Measurements from ENCODE around the gene C2CD4C.
"Not testable (repeated sequence)": the region's sequence is repeated elsewhere in the genome, so short reads cannot be mapped to it uniquely, and the experiment has no call there.

C2CD4C gene

DNA sequence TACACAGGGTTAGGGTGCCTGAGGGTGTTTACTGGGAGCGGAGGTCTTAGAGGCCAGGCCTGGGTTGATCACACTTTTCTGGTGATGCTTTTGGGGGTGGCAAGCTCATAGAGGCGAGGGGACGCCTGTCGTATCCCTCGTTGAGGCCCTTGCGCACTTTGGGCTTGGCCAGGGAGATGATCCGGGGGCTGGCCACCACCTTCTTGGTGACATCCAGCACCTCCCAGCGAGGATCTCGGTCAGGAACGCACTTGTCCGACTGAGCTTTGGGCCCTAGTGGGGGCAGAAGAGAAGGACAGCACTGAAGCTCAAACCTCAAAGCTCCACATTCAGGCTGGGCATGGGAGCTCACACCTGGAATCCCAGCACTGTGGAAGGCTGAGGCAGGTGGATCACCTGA is 46.8 kb downstream of the C2CD4C start:
- DNase-seq, result no peak

DNA sequence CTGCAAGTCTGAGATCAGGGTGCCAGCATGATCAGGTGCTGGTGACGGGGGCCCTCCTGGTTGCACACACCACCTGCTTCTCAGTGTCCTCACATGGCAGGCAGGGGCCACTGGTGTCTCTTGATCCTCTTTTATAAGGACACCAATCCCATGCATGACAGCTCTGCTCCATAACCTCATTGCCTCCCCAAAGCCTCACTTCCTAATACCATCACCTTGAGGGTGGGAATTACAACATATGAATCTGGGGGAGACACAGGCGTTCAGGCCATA is 49.4 kb downstream of the C2CD4C start:
- DNase-seq, result no peak

DNA sequence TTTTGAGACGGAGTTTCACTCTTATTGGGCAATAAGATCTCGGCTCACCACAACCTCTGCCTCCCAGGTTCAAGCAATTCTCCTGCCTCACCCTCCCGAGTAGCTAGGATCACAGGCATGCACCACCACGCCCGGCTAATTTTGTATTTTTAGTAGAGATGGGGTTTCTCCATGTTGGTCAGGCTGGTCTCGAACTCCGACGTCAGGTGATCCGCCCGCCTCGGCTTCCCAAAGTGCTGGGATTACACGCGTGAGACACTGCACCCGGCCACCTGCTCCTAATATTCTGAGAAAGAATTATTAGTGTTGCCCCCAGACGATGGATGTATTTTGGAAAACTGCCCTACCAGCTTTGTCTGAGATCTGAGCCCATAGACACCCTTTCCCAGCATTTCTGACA is 53.4 kb downstream of the C2CD4C start:
- DNase-seq, result not testable (repeated sequence)

Measured in right forelimb (tissue), 1 donor.